GM12874 (cell line): Measurements from ENCODE around the gene PSME4.

Experiments used
- TF ChIP-seq, protein P1 (sequence below): IDR thresholded peaks from 2 replicates; pipeline ENCODE4 v1.5.1; 2011; ENCODE audit warnings: low read depth, mild to moderate bottlenecking, control low read depth, low read length, moderate library complexity; ENCODE audit not compliant: insufficient read depth

Gene PSME4

DNA sequence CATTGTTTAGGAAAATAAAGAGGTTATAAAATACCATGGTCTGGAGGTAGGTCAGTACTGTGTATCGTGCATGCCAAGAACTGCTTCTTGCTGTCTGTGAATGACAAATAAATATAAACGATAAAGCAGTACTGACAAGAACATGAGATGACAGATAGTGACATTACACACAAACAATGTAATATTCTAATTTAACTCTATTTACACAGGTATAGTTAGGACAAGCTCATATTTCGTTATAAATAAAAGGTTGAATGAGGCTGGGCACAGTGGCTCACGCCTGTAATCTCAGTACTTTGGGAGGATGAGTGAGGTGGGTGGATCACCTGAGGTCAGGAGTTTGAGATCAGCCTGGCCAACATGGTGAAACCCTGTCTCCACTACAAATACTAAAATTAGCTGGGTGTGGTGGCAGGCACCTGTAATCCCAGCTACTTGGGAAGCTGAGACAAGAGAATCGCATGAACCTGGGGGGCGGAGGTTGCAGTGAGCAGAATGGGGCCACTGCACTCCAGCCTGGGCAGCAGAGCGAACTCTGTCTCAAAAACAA, 96.3 kb downstream of the PSME4 start:
- TF ChIP-seq, protein P1, sequence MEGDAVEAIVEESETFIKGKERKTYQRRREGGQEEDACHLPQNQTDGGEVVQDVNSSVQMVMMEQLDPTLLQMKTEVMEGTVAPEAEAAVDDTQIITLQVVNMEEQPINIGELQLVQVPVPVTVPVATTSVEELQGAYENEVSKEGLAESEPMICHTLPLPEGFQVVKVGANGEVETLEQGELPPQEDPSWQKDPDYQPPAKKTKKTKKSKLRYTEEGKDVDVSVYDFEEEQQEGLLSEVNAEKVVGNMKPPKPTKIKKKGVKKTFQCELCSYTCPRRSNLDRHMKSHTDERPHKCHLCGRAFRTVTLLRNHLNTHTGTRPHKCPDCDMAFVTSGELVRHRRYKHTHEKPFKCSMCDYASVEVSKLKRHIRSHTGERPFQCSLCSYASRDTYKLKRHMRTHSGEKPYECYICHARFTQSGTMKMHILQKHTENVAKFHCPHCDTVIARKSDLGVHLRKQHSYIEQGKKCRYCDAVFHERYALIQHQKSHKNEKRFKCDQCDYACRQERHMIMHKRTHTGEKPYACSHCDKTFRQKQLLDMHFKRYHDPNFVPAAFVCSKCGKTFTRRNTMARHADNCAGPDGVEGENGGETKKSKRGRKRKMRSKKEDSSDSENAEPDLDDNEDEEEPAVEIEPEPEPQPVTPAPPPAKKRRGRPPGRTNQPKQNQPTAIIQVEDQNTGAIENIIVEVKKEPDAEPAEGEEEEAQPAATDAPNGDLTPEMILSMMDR, result no peak

DNA sequence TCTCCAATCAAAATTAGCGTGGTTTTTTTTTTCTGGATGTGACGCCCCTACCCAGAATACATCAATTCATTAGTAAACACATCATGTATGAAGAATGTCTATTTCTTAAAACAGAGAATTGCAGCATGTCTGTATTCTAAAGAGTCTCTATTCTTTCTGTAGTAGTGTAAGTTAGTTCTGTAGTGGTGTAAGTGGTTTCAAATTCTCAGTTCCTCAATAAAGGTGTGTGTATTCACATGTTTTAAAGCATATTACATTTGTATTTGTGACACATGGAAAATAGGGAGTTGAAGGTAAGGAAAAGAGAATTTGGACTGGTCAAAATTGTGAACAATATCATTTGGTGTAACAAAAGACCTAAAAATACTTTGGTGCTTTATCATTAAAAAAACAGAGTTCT, 103.0 kb downstream of the PSME4 start:
- TF ChIP-seq, protein P1, result no peak

GRCh38 chr2:53867169-53867568, 103.6 kb downstream of the PSME4 start:
- TF ChIP-seq, protein P1, result no peak

DNA sequence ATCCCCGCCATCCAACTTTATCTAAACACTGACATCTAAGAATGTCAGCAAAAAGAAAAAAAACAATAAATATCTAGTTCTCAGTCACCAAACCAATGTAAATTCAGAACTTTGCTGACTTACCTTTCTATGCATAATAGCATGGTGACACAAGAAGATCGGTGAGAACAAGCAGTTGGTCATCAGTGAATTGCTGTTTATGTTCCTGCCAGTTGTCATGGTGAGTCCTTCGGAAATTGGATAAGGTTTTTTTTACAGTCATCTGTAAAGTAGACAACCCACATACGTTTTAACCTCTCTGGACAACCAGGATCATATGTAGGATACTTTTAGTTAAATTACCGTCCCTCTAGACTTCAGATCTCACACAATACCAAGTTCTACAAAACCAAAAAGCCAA, 104.8 kb downstream of the PSME4 start:
- TF ChIP-seq, protein P1, result no peak

GRCh38 chr2:53865264-53865663, 105.5 kb downstream of the PSME4 start:
- TF ChIP-seq, protein P1, result no peak

GRCh38 chr2:53863538-53864227, 107.1 kb downstream of the PSME4 start:
- TF ChIP-seq, protein P1, result no peak

GRCh38 chr2:53861824-53862223, 109.0 kb downstream of the PSME4 start:
- TF ChIP-seq, protein P1, result no peak
